Measurements from ENCODE around the gene AGAP3. TPM values are rescaled to one million over a fixed set of nuclear protein-coding genes. Genes with fewer than 3 reads are reported as not detected.
A peak's percentile ranks its signal among the peaks of the same experiment; 100 is the strongest.

Gene AGAP3
- total and polyA plus RNA-seq, 2 donors (not counting 1 experiment from before 2014, with no cell fraction given) = 21.1 to 22.3 TPM

GRCh38 chr7:151113344-151114150 is 27.3 kb downstream of the AGAP3 start:
- DNase-seq (no peak), ATAC-seq (ENCODE audit: low read depth) (no peak)
- intact Hi-C loops (cut with micrococcal nuclease) = no loop called here
- peaks cover 7% of the 10 kb centered on the region for H3K4me1 Mint-ChIP-seq
- peaks cover 6% of the 10 kb centered on the region for H4K20me1 ChIP-seq (ENCODE audit: control insufficient read depth, insufficient read depth, low read length, poor library complexity, severe bottlenecking)
- TF ChIP-seq CTCF (IDR thresholded peaks at IDR 0.05) (no peak), EZH2 (IDR thresholded peaks at IDR 0.05; ENCODE audit: borderline replicate concordance, insufficient read depth, low read depth, low read length, poor library complexity, severe bottlenecking) (no peak)
- peaks cover 20% of the 10 kb centered on the region for H3K27me3 Mint-ChIP-seq
- peak overlapping the region; percentile 39 for H3K4me3 Mint-ChIP-seq
- POLR2A ChIA-PET = no interaction called here
- no peak overlapping the region for H3K4me3 ChIP-seq (ENCODE audit: control extremely low read depth in 1 of 5, extremely low read depth in 1 of 5, insufficient read depth in 1 of 5, low read depth in 2 of 5, low read length in 4 of 5)
- CTCF ChIA-PET = interaction anchor here (0.5 to 6.9 kb wide), 9 partner anchors 10 to 216 kb away, joined by 3 to 44 read pairs (median 3); no protein-coding TSS in a partner anchor
- no peak overlapping the region for H3K27ac ChIP-seq (ENCODE audit: low read length in 2 of 2)
- H3K4me1 ChIP-seq (ENCODE audit: control insufficient read depth in 2 of 2, insufficient read depth in 2 of 2, low read length in 2 of 2) = peaks cover 0 to 6% of the 10 kb centered on the region in 2 donors
- 97% methylated on average over 13 of the region's 13 CpGs for WGBS (ENCODE audit: insufficient coverage)
- H3K27me3 ChIP-seq (replicated peaks in 1 of 4; ENCODE audit: control extremely low read depth in 1 of 4, control insufficient read depth in 3 of 4, insufficient read depth in 4 of 4, low read length in 3 of 4) = peaks cover 0 to 34% (median 8%) of the 10 kb centered on the region in 4 experiments
- no peaks in the 10 kb centered on the region for H3K36me3 ChIP-seq (replicated peaks in 1 of 2; ENCODE audit: control extremely low read depth in 1 of 2, control insufficient read depth in 1 of 2, extremely low read depth in 1 of 2, insufficient read depth in 2 of 2, low read length in 1 of 2)
- H3K79me2 ChIP-seq (ENCODE audit: control insufficient read depth, insufficient read depth, low read length) = no peaks in the 10 kb centered on the region
- H2AFZ ChIP-seq (ENCODE audit: insufficient read depth, low read depth, low read length, poor library complexity, severe bottlenecking) = no peak overlapping the region
- no peaks in the 10 kb centered on the region for H3K9me3 ChIP-seq (ENCODE audit: control extremely low read depth in 1 of 3, control insufficient read depth in 2 of 3, insufficient read depth in 1 of 3, low read length in 2 of 3)
- no peak overlapping the region for H3K27ac Mint-ChIP-seq
- no peak overlapping the region for H3K9ac ChIP-seq (ENCODE audit: low read length)
- no peak overlapping the region for H3K4me2 ChIP-seq (replicated peaks; ENCODE audit: low read depth, low read length, poor library complexity, severe bottlenecking)
- no peaks in the 10 kb centered on the region for H3K9me3 Mint-ChIP-seq (ENCODE audit: insufficient read depth)
